ENCODE results near the gene RNF220.

RNF220 gene

GRCh38 chr1:44524655-44525500 lies 119.8 kb downstream of the RNF220 start:
- no peak for DNase-seq

GRCh38 chr1:44526295-44527073 lies 121.4 kb downstream of the RNF220 start:
- DNase-seq: no peak

DNA sequence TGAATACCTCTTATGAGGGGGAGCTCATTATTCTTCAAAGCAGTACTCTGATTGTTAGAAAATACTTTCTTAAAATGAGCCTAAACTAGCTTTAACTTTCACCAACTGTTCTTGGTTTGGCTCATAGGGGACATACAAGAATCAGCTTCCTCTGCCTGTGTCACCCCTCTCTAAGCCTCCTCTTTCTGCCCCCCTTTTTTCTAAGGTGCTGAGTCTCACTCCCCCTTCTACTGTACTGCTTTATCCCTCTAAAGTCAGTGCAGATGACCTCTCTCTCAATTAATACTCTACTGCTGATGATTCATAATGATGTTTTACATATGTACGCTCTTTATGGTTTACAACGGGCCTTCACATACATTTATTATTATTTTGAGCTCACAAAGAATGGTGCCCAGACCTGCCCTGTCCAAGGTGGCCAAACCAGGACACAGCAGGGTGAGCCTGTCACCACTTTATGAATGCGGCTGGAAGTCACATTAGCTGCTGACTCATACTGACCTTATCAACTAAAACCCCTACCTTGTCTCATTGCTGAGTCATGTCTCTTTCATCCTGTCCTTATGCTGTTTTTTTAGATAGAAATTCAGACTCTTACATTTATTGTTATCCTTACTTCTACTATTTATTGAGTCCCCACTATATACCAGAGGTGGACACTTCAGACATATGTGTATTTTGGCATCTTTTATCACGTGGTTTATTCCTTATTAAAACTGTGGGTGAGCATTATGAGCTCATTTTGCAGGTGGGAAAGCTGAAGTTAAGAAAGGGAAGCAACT lies 126.9 kb downstream of the RNF220 start:
- no peak for DNase-seq

DNA sequence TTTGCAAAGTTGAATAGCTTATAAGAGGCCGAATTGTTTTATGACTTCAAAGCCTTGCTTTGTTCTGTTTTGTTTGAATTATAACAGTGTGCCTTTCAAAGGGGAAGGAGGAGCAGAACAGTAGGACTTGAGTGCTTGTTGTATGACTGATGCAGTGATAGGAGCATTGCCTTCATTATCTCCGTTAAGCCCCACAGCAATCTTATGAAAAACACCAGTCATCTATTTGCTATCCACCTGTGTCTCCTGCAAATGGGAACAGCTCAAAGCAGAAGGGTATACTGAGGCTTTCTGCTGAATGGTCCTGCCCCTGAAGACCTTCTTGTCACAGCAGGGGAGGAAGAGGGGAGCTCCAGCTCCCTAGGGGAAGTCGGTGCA lies 127.5 kb downstream of the RNF220 start:
- no peak for DNase-seq

DNA sequence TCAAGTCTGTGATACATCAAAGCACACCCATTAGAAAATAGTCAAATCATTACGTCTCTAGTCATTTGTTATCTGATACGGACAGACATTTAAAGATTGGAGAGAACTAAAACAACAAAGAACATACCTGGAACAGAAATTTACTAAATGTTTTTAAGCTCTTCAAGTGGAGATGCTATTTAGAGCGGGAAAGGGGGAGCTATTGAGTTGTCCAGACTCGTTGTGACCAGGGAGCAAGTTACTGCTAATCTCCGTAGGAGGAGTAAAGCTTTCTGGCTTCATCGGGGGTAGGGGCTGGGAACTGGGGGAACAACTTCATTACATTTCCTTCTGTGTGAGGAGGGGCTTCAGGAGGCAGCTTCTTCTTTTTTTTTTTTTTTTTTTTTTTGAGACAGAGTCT lies 129.7 kb downstream of the RNF220 start:
- no peak for DNase-seq

DNA sequence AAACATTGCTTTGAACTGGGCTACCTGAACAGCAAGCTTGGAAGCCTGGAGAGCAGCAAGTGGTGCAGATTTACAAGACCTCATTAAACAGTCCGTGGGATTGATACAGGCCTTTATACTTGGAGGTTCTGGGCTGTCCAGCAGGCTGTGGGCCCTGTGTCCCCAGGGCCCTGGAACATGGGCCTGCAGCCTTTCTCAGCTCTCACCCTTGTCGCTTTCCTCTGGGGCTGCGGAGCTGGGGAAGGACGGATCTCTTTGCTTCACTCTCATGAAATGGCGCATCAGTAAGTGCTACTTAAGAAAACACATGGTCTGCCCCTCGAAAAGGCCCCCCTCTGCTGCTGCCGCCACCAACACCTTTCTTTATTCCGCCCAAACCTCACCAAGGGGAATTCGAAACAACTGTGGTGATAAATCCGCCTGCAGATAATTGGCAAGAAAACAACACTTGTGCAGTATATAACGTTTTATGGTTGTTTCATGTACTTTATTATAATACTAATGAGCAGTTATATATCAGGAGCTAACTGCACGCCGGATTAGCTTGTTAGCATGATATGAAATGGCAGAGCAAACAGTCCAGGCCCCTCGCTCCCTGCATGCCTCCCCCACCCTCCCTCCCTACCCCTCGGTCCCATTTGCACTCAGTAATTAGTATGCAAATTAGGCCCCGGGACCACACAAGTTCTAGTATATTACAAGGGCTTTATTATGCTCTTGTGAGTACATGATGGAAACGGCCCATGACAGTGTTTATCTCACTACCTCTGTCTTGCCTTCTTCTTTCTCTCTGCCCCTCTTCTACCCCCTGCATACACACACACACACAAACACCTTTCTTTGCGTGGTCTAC lies 131.5 kb downstream of the RNF220 start:
- no peak for DNase-seq

GRCh38 chr1:44537538-44537937 lies 132.5 kb downstream of the RNF220 start:
- no peak for DNase-seq

GRCh38 chr1:44537956-44538355 lies 132.9 kb downstream of the RNF220 start:
- no peak for DNase-seq

DNA sequence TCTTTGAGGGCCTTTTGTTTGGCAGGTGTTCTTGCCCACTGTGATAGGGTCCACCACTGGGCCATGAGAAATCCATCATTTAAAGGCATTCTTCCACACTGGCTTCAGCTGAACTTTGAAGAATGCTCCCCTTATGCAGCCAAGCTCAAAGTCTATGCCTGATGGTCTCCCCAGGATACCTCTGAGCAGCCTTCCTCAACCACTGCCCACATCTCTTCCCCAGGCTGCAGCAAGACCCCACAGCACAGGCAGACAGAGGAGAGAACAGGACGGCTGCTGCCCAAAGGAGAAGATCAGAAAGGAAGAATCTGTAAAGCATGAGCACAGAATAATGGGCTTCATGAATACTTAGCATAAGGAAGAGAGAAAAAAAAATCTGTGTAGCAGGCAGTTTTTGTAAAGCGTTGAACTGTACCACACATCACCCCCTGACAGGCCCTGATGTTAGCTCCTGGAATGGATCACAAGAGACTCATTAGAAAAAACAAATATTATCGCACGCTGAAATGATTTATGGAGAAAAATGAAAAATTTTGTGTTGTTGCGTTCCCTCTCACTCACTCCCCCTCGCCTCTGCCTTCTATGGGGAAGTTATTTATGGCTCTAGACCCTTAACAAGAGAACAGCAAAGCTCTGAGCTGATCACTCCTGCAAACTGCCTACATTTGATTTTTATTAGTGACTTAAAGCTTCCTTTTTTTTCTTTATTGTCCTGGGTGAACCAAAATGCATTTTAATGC lies 135.1 kb downstream of the RNF220 start:
- no peak for DNase-seq

- no peak for DNase-seq
These were observed 137.5 kb downstream of the RNF220 start for GRCh38 chr1:44542420-44543063.

GRCh38 chr1:44543064-44543744 lies 138.1 kb downstream of the RNF220 start:
- no peak for DNase-seq

GRCh38 chr1:44543786-44544185 lies 138.7 kb downstream of the RNF220 start:
- DNase-seq: no peak

- no peak for DNase-seq
These were observed 139.9 kb downstream of the RNF220 start for GRCh38 chr1:44544960-44545359.

DNA sequence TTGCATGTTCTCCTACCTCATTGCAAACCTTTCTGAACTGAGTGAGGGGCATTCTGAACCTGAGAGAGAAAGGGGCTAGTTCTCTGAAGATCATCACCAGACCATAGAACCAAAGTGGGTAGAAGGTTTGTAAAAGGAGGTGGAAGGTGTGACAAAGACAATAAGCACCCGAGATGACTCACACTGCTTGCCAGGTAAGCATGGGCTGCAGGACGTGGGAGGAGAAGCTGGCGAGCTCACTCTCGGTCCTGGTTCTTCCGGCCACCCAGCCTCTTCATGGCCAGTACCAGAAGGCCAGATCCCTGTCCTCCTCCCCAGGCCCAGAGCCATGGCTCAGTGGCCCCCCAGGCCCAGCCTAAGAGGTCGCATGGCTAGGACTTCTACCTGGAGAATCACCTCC lies 140.9 kb downstream of the RNF220 start:
- DNase-seq: no peak

DNA sequence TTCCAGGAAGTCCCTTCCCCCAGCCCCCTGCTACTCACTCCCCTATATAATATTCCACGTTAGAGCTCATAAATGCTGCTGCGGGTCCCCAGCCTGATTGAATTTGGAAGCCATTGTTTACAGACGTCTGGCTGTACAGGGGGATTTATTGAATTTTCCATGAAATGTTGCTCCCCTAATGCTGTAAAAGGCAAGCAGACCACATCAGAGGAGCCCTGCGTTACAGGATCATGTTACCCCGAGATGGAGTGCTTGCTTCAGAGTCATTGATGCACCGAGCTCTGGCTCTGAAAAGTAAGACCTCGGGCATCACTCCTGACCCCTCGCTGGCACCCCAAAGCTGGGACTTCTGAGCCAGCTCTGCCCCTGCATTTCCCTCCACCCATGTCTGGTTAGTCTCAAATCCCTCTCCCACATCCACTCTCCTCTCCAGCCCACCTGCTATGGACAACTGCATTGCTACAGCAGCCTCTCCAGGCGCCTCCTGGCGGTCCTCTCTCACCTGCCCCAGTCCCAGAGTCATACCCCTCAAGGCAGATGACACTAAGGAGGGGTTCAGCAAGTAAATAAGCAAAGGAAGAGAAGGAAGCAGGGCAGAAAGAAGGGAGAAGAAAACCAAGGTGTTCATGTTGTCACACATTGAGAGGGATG lies 141.5 kb downstream of the RNF220 start:
- DNase-seq: no peak

- no peak for DNase-seq
These were observed 142.3 kb downstream of the RNF220 start for GRCh38 chr1:44547361-44547760.

DNA sequence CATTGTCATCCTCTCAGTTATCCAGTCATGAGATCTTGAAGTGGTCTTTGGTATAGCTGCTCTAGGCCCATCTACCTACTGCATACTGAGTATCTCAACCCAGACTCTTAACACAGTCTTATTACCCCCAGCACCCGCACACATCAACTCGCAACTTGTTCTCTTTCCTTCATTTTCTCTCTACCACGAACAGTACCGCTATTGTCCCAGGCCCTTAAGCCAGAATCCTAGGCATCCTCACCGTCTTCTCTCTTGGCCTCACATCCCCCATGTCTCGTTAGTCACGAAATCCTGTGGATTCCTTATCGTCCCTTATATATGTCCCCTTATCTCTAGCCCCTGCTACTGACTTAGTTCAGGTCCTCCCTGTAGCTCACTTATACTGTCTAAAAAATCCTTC lies 142.8 kb downstream of the RNF220 start:
- DNase-seq: no peak

DNA sequence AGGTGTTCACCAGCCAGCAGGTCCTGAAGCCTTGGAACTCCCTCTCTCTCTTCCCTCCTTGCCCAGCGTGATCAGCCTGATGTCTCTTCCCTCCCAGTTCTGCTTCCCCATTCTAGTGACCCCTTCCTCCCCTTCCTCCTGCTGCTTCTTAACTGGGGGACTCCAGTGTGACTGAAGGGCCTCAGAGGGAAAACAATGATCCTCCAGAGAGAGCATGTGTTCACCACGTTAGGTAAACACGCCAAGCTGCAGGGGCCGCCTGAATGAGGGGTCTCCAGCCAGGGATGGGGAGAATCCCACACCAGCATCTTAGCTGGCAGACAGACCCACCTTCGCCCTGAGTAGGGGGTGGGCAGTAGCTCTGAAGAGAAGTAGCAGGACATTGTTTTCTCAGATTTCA lies 144.5 kb downstream of the RNF220 start:
- DNase-seq: no peak

DNA sequence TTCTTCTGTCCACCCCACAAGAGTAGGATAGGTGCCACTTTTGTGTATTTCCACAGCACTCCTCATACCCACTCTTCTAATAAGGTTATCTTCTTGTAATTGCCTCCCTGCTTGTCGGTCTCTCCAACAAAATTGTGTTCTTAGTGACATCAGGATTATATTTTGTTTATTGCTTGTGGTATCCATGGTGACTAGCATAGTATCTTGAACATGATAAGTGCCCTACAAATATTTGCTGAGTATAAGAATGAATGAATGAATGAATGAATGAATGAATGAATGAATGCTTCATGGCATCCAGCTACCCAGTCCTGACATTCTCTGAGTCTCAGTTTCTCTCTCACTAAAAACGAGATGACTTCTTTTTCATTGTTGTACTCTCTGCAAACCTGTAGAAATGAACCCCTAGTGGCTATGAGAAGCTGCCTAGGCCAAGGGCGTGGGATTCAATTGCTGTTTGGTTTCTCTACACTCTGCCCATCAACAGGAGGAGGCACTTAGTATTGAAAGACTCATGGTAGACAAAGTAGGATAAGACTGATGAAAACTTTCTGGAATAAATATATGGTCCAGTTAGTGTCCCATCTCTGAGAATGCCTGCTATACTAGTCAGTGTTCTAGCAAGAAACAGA lies 148.2 kb downstream of the RNF220 start:
- DNase-seq: no peak

- DNase-seq: no peak
These were observed 148.7 kb downstream of the RNF220 start for GRCh38 chr1:44553771-44554170.

All from NCI-H187 treated with DMSO at 0.1 percent for 48 hours (cell line).